Measurements from ENCODE around the gene SLC18B1. TPM values are rescaled to one million over a fixed set of nuclear protein-coding genes. Genes with fewer than 3 reads are reported as not detected.

Gene SLC18B1
- total and polyA plus RNA-seq, 10 of the 15 experiments (the other 5 are each of a cell fraction or from before 2014, with no cell fraction given), result 3.5 to 11.8 (median 7.1) TPM

DNA sequence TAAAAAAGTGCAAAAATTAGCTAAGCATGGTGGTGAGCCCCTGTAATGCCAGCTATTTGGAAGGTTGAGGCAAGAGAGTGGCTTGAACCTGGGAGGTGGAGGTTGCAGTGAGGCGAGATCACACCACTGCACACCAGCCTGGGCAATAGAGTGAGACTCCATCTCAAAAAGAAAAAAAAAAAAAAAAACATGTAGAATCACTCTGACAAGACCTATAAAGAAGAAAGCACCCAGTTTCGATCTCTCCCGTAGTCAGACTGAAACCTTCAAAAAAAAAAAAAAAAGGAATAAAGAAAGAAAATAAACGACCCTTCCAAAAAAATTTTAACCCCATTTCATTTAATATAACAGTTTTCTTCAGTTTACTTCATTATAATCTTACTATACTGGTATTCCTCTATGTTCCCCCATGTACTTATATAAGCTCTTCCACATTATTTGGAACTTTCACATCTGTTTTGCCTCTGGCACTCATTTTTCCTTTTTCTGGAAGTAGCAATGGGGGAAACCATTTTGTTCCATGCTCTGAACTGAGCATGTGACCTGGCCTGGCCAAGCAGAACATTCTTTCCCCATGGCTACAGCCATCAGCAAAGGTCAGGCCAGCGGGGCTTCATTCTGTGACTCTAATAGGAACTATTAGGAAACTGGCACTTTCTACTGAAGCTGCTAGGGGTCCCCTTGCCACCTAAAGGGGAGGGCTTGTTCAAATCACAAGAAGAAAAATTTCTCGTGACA is 9.6 kb downstream of the SLC18B1 start:
- Histone ChIP-seq H3K36me3 (ENCODE audit: control insufficient read depth in 2 of 2, insufficient read depth in 2 of 2, low read length in 1 of 2) (no peaks in the 10 kb centered on the region; a peak in 1 of 4 replicates), H2AFZ (ENCODE audit: control insufficient read depth, low read depth, low read length) (no peak overlapping the region), H3K4me2 (ENCODE audit: control insufficient read depth, insufficient read depth) (no peak overlapping the region), H3K4me3 (no peak overlapping the region), H3K27me3 (replicated peaks in 1 of 2; ENCODE audit: control insufficient read depth in 2 of 2, insufficient read depth in 2 of 2, low read length in 1 of 2) (no peaks in the 10 kb centered on the region), H3K4me1 (ENCODE audit: control insufficient read depth, insufficient read depth, low read length) (no peaks in the 10 kb centered on the region), H3K9me3 (replicated peaks; ENCODE audit: control insufficient read depth, insufficient read depth, low read length) (no peaks in the 10 kb centered on the region), H3K9ac (ENCODE audit: control insufficient read depth, insufficient read depth, low read length) (no peak overlapping the region), H3K79me2 (ENCODE audit: control insufficient read depth, insufficient read depth, low read length) (no peaks in the 10 kb centered on the region), H3K27ac (ENCODE audit: control insufficient read depth, insufficient read depth) (no peak overlapping the region), H4K20me1 (ENCODE audit: control insufficient read depth, insufficient read depth) (no peaks in the 10 kb centered on the region)
- peak; percentile 29; the same call in 1 of the 2 replicates for TF ChIP-seq ZNF384 (IDR thresholded peaks at IDR 0.05; ENCODE audit: borderline replicate concordance, low read depth, low read length)
- no peak for TF ChIP-seq CBX3 (IDR thresholded peaks at IDR 0.05; ENCODE audit: borderline replicate concordance, low read depth)
- ATAC-seq (peak; percentile 28; the same call in 2 of the 3 replicates), FAIRE-seq (no peak), DNase-seq (ENCODE audit: low read depth, low spot score) (no peak)
- intact Hi-C loops (cut with micrococcal nuclease; ENCODE audit: unreplicated experiment) (no loop called here), in situ Hi-C loops (cut with MboI) (no loop called here)
- ChIA-PET CTCF (interaction anchor here (1.0 to 3.3 kb wide), 2 partner anchors 9 to 30 kb away, joined by 3 to 14 read pairs; partner anchors contain the start of gene SLC18B1), RAD21 (ENCODE audit: unreplicated experiment) (interaction anchor here (0.7 to 1.0 kb wide), 2 partner anchors 9 to 28 kb away, joined by 3 to 4 read pairs; partner anchors contain the start of gene SLC18B1), POLR2A (interaction anchor here (0.8 kb wide), 1 partner anchor 9 kb away, joined by 3 read pairs; no protein-coding TSS in a partner anchor), SMC1A (ENCODE audit: uncharacterized antibody, unreplicated experiment) (interaction anchor here (0.8 to 1.8 kb wide), 4 partner anchors 10 to 120 kb away, joined by 3 to 6 read pairs (median 4); partner anchors contain the start of gene SLC18B1)
- no TSS peak for BruUV-seq (replicated peaks)
- 38% methylated on average over 4 of the region's 6 CpGs for WGBS (ENCODE audit: insufficient coverage, insufficient replicate concordance, low lambda C conversion rate, missing lambda C conversion rate)

DNA sequence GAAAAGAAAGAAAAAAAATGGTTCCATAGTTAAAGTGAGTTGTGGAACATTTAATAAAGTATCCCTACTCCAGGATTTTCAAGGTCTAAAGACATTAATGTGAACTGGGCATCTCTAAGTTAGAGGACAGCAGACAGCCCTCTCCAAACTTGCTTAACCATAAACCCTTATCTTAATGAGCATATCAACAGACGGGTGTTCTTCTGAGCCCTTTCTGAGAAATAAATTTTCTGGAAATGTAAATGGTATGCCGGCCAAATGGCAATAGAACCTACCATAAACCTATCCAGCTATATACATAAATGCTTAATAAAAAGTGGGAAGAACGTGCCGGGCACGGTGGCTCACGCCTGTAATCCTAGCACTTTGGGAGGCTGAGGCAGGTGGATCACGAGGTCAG is 12.5 kb downstream of the SLC18B1 start:
- Histone ChIP-seq H3K36me3 (ENCODE audit: control insufficient read depth in 2 of 2, insufficient read depth in 2 of 2, low read length in 1 of 2) (no peaks in the 10 kb centered on the region; a peak in 2 of 4 replicates), H3K27ac (ENCODE audit: control insufficient read depth, insufficient read depth) (no peak overlapping the region), H3K9ac (ENCODE audit: control insufficient read depth, insufficient read depth, low read length) (no peak overlapping the region), H3K4me3 (no peak overlapping the region), H2AFZ (ENCODE audit: control insufficient read depth, low read depth, low read length) (no peak overlapping the region), H3K79me2 (ENCODE audit: control insufficient read depth, insufficient read depth, low read length) (no peaks in the 10 kb centered on the region), H3K4me2 (ENCODE audit: control insufficient read depth, insufficient read depth) (no peak overlapping the region), H3K9me3 (replicated peaks; ENCODE audit: control insufficient read depth, insufficient read depth, low read length) (no peaks in the 10 kb centered on the region), H3K4me1 (ENCODE audit: control insufficient read depth, insufficient read depth, low read length) (no peaks in the 10 kb centered on the region), H3K27me3 (replicated peaks in 1 of 2; ENCODE audit: control insufficient read depth in 2 of 2, insufficient read depth in 2 of 2, low read length in 1 of 2) (no peaks in the 10 kb centered on the region), H4K20me1 (ENCODE audit: control insufficient read depth, insufficient read depth) (no peaks in the 10 kb centered on the region)
- POLR2A ChIA-PET, result no interaction called here
- DNase-seq (ENCODE audit: low read depth, low spot score), result no peak
- in situ Hi-C loops (cut with MboI) (no loop called here), intact Hi-C loops (cut with micrococcal nuclease; ENCODE audit: unreplicated experiment) (no loop called here)
- WGBS (ENCODE audit: insufficient coverage, insufficient replicate concordance, low lambda C conversion rate, missing lambda C conversion rate), result 99% methylated on average over 7 of the region's 7 CpGs
- SMC1A ChIA-PET (ENCODE audit: uncharacterized antibody, unreplicated experiment), result no interaction called here
- CTCF ChIA-PET, result no interaction called here
- BruUV-seq (replicated peaks), result no TSS peak
- RAD21 ChIA-PET (ENCODE audit: unreplicated experiment), result interaction anchor here (0.6 kb wide), 1 partner anchor 26 kb away, joined by 3 read pairs; no protein-coding TSS in a partner anchor
- FAIRE-seq, result no peak
- no peak for ATAC-seq
- TF ChIP-seq, protein P1, sequence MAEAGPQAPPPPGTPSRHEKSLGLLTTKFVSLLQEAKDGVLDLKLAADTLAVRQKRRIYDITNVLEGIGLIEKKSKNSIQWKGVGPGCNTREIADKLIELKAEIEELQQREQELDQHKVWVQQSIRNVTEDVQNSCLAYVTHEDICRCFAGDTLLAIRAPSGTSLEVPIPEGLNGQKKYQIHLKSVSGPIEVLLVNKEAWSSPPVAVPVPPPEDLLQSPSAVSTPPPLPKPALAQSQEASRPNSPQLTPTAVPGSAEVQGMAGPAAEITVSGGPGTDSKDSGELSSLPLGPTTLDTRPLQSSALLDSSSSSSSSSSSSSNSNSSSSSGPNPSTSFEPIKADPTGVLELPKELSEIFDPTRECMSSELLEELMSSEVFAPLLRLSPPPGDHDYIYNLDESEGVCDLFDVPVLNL (IDR thresholded peaks at IDR 0.05; ENCODE audit: low read depth, low read length), result no peak
- TF ChIP-seq, protein P2, sequence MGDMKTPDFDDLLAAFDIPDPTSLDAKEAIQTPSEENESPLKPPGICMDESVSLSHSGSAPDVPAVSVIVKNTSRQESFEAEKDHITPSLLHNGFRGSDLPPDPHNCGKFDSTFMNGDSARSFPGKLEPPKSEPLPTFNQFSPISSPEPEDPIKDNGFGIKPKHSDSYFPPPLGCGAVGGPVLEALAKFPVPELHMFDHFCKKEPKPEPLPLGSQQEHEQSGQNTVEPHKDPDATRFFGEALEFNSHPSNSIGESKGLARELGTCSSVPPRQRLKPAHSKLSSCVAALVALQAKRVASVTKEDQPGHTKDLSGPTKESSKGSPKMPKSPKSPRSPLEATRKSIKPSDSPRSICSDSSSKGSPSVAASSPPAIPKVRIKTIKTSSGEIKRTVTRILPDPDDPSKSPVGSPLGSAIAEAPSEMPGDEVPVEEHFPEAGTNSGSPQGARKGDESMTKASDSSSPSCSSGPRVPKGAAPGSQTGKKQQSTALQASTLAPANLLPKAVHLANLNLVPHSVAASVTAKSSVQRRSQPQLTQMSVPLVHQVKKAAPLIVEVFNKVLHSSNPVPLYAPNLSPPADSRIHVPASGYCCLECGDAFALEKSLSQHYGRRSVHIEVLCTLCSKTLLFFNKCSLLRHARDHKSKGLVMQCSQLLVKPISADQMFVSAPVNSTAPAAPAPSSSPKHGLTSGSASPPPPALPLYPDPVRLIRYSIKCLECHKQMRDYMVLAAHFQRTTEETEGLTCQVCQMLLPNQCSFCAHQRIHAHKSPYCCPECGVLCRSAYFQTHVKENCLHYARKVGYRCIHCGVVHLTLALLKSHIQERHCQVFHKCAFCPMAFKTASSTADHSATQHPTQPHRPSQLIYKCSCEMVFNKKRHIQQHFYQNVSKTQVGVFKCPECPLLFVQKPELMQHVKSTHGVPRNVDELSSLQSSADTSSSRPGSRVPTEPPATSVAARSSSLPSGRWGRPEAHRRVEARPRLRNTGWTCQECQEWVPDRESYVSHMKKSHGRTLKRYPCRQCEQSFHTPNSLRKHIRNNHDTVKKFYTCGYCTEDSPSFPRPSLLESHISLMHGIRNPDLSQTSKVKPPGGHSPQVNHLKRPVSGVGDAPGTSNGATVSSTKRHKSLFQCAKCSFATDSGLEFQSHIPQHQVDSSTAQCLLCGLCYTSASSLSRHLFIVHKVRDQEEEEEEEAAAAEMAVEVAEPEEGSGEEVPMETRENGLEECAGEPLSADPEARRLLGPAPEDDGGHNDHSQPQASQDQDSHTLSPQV (IDR thresholded peaks at IDR 0.05), result no peak
- TF ChIP-seq NFYB (IDR thresholded peaks at IDR 0.05; ENCODE audit: insufficient read depth, low read depth, low read length) (no peak), CEBPZ (IDR thresholded peaks at IDR 0.05; ENCODE audit: low read depth, low read length) (no peak)

All from GM12878 (cell line).